Body of pancreas (tissue), 4 donors: ENCODE measurements around the gene TFB1M. TPM values are rescaled to one million over a fixed set of nuclear protein-coding genes. Genes with fewer than 3 reads are reported as not detected.
A peak's percentile ranks its signal among the peaks of the same experiment; 100 is the strongest.
"Not testable (repeated sequence)": the region's sequence is repeated elsewhere in the genome, so short reads cannot be mapped to it uniquely, and the experiment has no call there.

ENCODE experiments used
- ATAC-seq: fragments of 150-250 bp; one replicate; pipeline ENCODE4 v1.9.1; 2016
- DNase-seq, 4 donors: peaks; one replicate each; pipeline ENCODE4 v3.0.0-alpha.2; 2019
- H3K27ac ChIP-seq, 4 donors: fragments of 200-600 bp; sonication (generic); 1 replicate in 3 of 4; 2 replicates in 1 of 4; pipeline versions ENCODE4 v1.5.1 to v1.6.1; 2016 to 2019; ENCODE audit warnings: mild to moderate bottlenecking in 1 of 4, mixed read lengths in 1 of 4, moderate library complexity in 1 of 4
- H3K27me3 ChIP-seq, 2 donors: fragments of 200-600 bp; sonication (generic); one replicate each; pipeline ENCODE4 v1.6.0; 2016; ENCODE audit warnings: mild to moderate bottlenecking in 1 of 2
- H3K36me3 ChIP-seq, 2 donors: fragments of 200-600 bp; sonication (generic); replicated peaks in 1 of 2; 2 replicates each; pipeline ENCODE4 v1.5.1; 2016; ENCODE audit warnings: low read depth in 2 of 2; ENCODE audit not compliant: insufficient read depth in 1 of 2
- H3K4me1 ChIP-seq: fragments of 200-600 bp; sonication (generic); one replicate; pipeline ENCODE4 v1.6.0; 2016
- H3K4me3 ChIP-seq, 2 donors: fragments of 200-600 bp; sonication (generic); 1 replicate in 1 of 2; 2 replicates in 1 of 2; pipeline ENCODE4 v1.5.1; 2016 to 2019
- H3K9me3 ChIP-seq, 3 donors: fragments of 200-600 bp; sonication (generic); 1 replicate in 2 of 3; 2 replicates in 1 of 3; pipeline ENCODE4 v1.5.1; 2016
- CTCF ChIP-seq, 7 experiments: fragments of 450-650 bp in 4 of 7; fragments of 200-600 bp in 3 of 7; sonication (generic) in 3 of 7; IDR thresholded peaks; one replicate each; pipeline ENCODE4 v1.5.1; 2016 to 2019; ENCODE audit warnings: antibody characterized with exemption in 7 of 7
- POLR2A ChIP-seq, 3 donors: fragments of 450-650 bp; IDR thresholded peaks; one replicate each; pipeline ENCODE4 v1.6.1; 2016; ENCODE audit warnings: antibody characterized with exemption in 3 of 3, mild to moderate bottlenecking in 2 of 3
- WGBS, 2 donors: methylation state at CpG; one replicate each; pipeline ENCODE4 v1.1.5; 2017; 5-methylcytosine and 5-hydroxymethylcytosine counted together
- intact Hi-C: fragments of 100-400 bp; cut with DNase I; formaldehyde crosslinking; loops from one replicate; pipeline ENCODE4 v1.15.1; 2023
- total RNA-seq, 2 donors: library from RNA; depleted of rRNA; stranded (reverse); fragments of >200 nt; gene quantifications; one replicate each; pipeline ENCODE4 v1.1.0, GENCODE V29; 2016

TFB1M gene
- total RNA-seq, 2 donors from 2014 or later = 8.8 to 9.9 TPM

DNA sequence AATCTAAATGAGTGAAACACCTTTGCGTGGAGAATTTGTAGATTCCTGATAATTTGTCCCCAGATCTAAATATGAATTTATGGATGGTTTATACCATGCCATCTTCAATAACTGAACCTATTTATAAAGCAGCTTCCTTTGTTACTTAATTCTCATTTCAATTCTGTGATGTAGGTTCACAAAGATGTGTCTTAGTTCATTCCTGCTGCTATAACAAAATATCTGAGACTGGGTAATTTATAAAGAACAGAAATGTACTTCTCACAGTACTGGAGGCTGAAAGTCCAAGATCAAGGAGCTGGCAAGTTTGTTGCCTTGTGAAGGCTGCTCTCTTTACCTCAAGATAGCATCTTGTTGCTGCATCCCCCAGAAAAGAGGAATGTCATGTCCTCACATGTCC lies 2.1 kb upstream of the TFB1M start:
- no peak for DNase-seq
- ATAC-seq = no peak
- Histone ChIP-seq H3K9me3 (no peaks in the 10 kb centered on the region), H3K36me3 (no peaks in the 10 kb centered on the region), H3K4me1 (peaks cover 9% of the 10 kb centered on the region), H3K27ac (no peak overlapping the region), H3K27me3 (no peaks in the 10 kb centered on the region), H3K4me3 (no peak overlapping the region)
- WGBS, 2 donors = 85 to 92% methylated on average over 1 of the region's 1 CpG
- TF ChIP-seq POLR2A (IDR thresholded peaks at IDR 0.05) (no peak), CTCF (IDR thresholded peaks at IDR 0.05) (no peak)
- intact Hi-C loops = no loop called here

DNA sequence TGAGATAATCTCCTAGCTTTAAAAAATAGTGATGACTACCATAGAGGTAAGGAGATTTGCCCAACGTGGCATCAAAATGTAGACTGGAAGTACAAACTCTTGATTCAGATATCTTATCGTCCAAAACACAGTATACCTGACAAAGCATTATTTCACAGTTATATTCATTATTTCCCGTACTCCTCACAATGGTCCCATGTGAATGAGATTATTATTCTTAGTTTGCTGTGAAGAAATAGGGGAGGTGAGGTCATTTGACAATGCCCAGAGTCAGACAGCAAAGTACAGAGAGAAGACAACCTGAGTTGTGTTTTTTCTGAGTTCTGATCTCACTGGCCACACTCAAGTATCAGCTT lies 1.2 kb upstream of the TFB1M start:
- ATAC-seq (no peak), DNase-seq (no peak)
- 13% methylated on average over 3 of the region's 3 CpGs for WGBS, 2 donors
- Histone ChIP-seq H3K27me3 (no peaks in the 10 kb centered on the region), H3K9me3 (no peaks in the 10 kb centered on the region), H3K4me3 (no peak overlapping the region), H3K36me3 (no peaks in the 10 kb centered on the region), H3K4me1 (peaks cover 15% of the 10 kb centered on the region), H3K27ac (peak overlapping the region in 3 of 4 donors; percentile 84 to 89 (median 85))
- TF ChIP-seq CTCF (IDR thresholded peaks at IDR 0.05) (no peak), POLR2A (IDR thresholded peaks at IDR 0.05) (no peak)
- intact Hi-C loops = no loop called here

- WGBS, 2 donors = 0 to 1% methylated on average over 19 to 20 of the region's 20 CpGs
- Histone ChIP-seq H3K36me3 (no peaks in the 10 kb centered on the region), H3K27ac (peak overlapping the region; percentile 82 to 89 (median 84)), H3K4me3 (peak overlapping the region; percentile 17 to 95), H3K27me3 (no peaks in the 10 kb centered on the region), H3K4me1 (peaks cover 15% of the 10 kb centered on the region), H3K9me3 (no peaks in the 10 kb centered on the region)
- DNase-seq (peak; percentile 66 to 85 (median 78)), ATAC-seq (peak; percentile 72)
- no peak for TF ChIP-seq POLR2A (IDR thresholded peaks at IDR 0.05)
- no peak for TF ChIP-seq CTCF (IDR thresholded peaks at IDR 0.05)
- intact Hi-C loops = no loop called here
Measured at GRCh38 chr6:155314773-155315515, 660 bp upstream of the TFB1M start.

DNA sequence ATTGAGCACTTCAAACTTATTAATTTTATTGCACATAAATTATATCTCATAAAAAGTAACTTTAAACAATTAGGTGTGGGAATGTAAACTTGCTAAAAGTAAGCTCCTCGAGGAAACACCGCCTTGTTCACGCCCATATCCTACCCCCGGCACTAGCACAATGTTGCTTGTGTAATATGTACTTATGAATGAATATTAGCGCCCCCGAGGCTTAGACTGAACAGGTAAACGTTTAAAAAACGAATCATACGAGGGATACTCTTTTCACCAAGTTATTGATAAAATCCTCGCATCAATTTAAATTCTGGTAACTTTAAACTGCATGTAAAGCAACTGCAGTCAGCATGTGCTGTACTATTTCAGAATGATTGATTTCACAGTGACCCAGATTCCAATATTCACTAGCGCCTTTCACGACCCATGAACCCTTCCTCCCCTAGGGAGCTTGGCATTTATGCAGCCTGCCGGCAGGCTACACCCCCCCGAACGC lies 637 bp downstream of the TFB1M start:
- 1% methylated on average over 15 of the region's 15 CpGs for WGBS, 2 donors
- H3K27ac ChIP-seq = peak overlapping the region; percentile 82 to 89 (median 84)
- intact Hi-C loops = no loop called here

DNA sequence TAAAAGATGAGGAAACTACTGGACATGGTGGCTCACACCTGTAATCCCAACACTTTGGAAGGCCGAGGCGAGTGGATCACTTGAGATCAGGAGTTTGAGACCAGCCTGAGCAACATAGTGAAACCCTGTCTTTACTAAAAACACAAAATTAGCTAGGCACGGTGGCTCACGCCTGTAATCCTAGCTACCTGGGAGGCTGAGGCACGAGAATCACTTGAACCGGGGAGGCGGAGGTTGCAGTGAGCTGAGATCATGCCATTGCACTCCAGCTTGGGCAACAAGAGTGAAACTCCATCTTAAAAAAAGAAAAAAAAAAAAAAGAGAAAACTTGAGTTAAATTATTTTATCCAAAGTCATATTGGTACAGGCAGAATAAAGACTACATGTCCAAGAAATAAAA lies 1.3 kb downstream of the TFB1M start:
- intact Hi-C loops, DNase-seq, H3K36me3 ChIP-seq, ATAC-seq, H3K9me3 ChIP-seq, H3K4me3 ChIP-seq, H3K27ac ChIP-seq, H3K27me3 ChIP-seq: not testable (repeated sequence)
- peaks cover 15% of the 10 kb centered on the region for H3K4me1 ChIP-seq
- WGBS, 2 donors = 90 to 96% methylated on average over 7 of the region's 7 CpGs

More for the DNA sequence above, 637 bp downstream of the TFB1M start:
- Histone ChIP-seq H3K27me3 (no peaks in the 10 kb centered on the region), H3K4me1 (peaks cover 15% of the 10 kb centered on the region), H3K36me3 (peaks cover 0 to 3% of the 10 kb centered on the region in 2 donors), H3K4me3 (peak overlapping the region; percentile 94 to 95), H3K9me3 (no peaks in the 10 kb centered on the region)
- ATAC-seq (no peak), DNase-seq (peak in 1 of 4 donors; percentile 13)
- TF ChIP-seq POLR2A (IDR thresholded peaks at IDR 0.05) (no peak), CTCF (IDR thresholded peaks at IDR 0.05) (peak in 1 of 7 experiments; percentile 7)
